Spinal cord (tissue), 10 donors: ENCODE data around the gene CFD. TPM values are rescaled to one million over a fixed set of nuclear protein-coding genes. Genes with fewer than 3 reads are reported as not detected.
"Not testable (repeated sequence)": the region's sequence is repeated elsewhere in the genome, so short reads cannot be mapped to it uniquely, and the experiment has no call there.

Experiments
- DNase-seq, 6 donors: peaks; one replicate each; pipeline versions ENCODE4 v3.0.0 to v3.0.0-alpha.2; 2013 to 2015; ENCODE audit warnings: low spot score in 6 of 6, low read depth in 4 of 6
- H3K27ac ChIP-seq: one replicate; pipeline ENCODE4 v1.5.1; 2013; ENCODE audit warnings: low read depth, low read length, control low read depth
- H3K27me3 ChIP-seq: one replicate; pipeline ENCODE4 v1.6.1; 2013; ENCODE audit warnings: low read length; ENCODE audit not compliant: control insufficient read depth, insufficient read depth
- H3K36me3 ChIP-seq: one replicate; pipeline ENCODE4 v1.6.1; 2013; ENCODE audit warnings: low read length; ENCODE audit not compliant: control insufficient read depth, insufficient read depth
- H3K4me1 ChIP-seq: one replicate; pipeline ENCODE4 v1.6.1; 2013; ENCODE audit warnings: low read length; ENCODE audit not compliant: control insufficient read depth, insufficient read depth
- H3K4me3 ChIP-seq: one replicate; pipeline ENCODE4 v1.5.1; 2013; ENCODE audit warnings: low read depth, low read length, control low read depth
- H3K9me3 ChIP-seq: one replicate; pipeline ENCODE4 v1.6.1; 2013; ENCODE audit warnings: low read length; ENCODE audit not compliant: control insufficient read depth, insufficient read depth
- WGBS: methylation state at CpG from one replicate; pipeline ENCODE4 v1.1.5; 2013; ENCODE audit warnings: missing lambda C conversion rate; ENCODE audit not compliant: insufficient coverage; 5-methylcytosine and 5-hydroxymethylcytosine counted together
- polyA plus RNA-seq, 2 donors: library from polyadenylated mRNA; unstranded; fragments of 120-200 nt; gene quantifications; one replicate each; pipeline ENCODE4 v1.2.1, GENCODE V29; 2013; ENCODE audit not compliant: insufficient read length in 2 of 2
- total RNA-seq, 2 donors: library from RNA; depleted of rRNA in 1 of 2; stranded (reverse); fragments of 120-200 nt in 1 of 2; fragments of >200 nt in 1 of 2; gene quantifications; one replicate each; pipeline versions ENCODE4 v1.2.3 to v1.2.4, GENCODE V29; 2013 to 2014
- donor health status: healthy.

CFD gene
- total and polyA plus RNA-seq, 4 donors, result 2.8 to 6.5 (median 4.6) TPM

- peaks cover 76% of the 10 kb centered on the region for H3K36me3 ChIP-seq
- WGBS, result 94% methylated on average over 48 of the region's 49 CpGs
- H3K27ac ChIP-seq, result no peak overlapping the region
- H3K27me3 ChIP-seq, result no peaks in the 10 kb centered on the region
- no peak overlapping the region for H3K4me3 ChIP-seq
- H3K4me1 ChIP-seq, result no peaks in the 10 kb centered on the region
- no peak for DNase-seq
- no peaks in the 10 kb centered on the region for H3K9me3 ChIP-seq
These were observed 45.0 kb upstream of the CFD start for GRCh38 chr19:814152-815078.

DNA sequence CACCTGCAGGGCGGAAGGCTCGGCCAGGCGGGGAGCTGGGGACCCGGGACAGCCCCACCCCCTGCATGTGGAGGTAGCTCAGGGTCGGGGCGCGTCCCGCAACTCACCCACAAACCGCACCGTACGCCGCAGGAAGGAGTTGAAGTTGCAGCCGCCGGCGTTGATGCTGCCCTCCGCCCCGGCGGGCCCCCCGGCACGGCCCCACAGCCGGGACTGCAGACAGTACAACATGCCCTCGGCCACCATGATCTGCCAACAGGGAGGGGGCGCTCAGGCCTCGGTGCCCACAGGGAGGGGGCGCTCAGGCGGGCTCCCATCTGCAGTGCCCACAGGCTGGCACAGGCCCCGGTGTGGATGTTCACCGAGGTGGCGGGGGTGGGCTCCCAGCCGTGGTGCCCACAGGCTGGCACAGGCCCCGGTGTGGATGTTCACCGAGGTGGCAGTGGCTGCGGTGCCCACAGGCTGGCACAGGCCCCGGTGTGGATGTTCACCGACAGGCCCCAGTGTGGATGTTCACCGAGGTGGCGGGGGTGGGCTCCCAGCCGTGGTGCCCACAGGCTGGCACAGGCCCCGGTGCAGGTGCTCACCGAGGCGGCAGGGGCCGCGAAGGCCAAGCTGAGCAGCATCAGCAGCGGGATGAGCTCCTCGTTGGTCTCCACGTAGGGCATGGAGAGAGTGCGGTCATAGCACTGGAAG is 44.2 kb upstream of the CFD start:
- Histone ChIP-seq H3K27me3 (no peaks in the 10 kb centered on the region), H3K4me3 (no peak overlapping the region), H3K4me1 (no peaks in the 10 kb centered on the region), H3K27ac (no peak overlapping the region), H3K9me3 (no peaks in the 10 kb centered on the region), H3K36me3 (peaks cover 68% of the 10 kb centered on the region)
- 92% methylated on average over 47 of the region's 47 CpGs for WGBS
- no peak for DNase-seq

- Histone ChIP-seq H3K27ac (no peak overlapping the region), H3K27me3 (no peaks in the 10 kb centered on the region), H3K9me3 (no peaks in the 10 kb centered on the region), H3K36me3 (peaks cover 61% of the 10 kb centered on the region), H3K4me1 (no peaks in the 10 kb centered on the region), H3K4me3 (no peak overlapping the region)
- WGBS, result 97% methylated on average over 13 of the region's 13 CpGs
- no peak for DNase-seq
These were observed 43.5 kb upstream of the CFD start for GRCh38 chr19:815775-816499.

DNA sequence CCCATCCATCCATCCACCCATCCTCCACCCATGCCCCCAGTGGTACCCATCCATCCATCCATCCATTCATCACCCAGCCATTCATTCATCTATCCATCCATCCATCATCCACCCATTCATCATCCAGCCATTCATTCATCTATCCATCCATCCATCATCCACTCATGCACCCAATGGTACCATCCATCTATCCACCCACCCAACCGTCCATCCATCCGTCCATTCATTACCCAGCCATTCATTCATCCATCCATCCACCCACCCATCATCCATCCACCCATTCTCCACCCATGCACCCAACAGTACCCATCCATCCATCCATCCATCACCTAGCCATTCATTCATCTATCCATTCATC is 43.0 kb upstream of the CFD start:
- Histone ChIP-seq H3K9me3 (no peaks in the 10 kb centered on the region), H3K27me3 (no peaks in the 10 kb centered on the region), H3K4me3 (no peak overlapping the region), H3K4me1 (no peaks in the 10 kb centered on the region), H3K27ac (no peak overlapping the region), H3K36me3 (peaks cover 55% of the 10 kb centered on the region)
- DNase-seq, result no peak
- WGBS, result 88% methylated on average over 2 of the region's 2 CpGs

DNA sequence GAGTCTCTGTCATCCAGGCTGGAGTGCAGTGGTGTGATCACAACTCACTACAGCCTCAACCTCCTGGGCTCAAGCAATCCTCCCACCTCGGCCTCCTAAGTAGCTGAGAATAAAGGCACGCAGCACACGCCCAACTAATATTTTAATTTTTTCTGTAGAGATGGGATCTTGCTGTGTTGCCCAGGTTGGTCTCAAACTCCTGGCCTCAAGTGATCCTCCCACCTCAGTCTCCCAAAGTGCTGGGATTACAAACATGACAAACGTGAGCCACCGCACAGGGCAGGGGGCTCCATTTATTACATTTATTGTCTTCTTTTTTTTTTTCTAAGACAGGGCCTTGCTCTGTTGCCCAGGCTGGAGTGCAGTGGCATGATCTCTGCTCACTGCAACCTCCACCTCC is 39.3 kb upstream of the CFD start:
- not testable (repeated sequence) for H3K4me3 ChIP-seq, DNase-seq, H3K27ac ChIP-seq, H3K27me3 ChIP-seq, H3K9me3 ChIP-seq
- 89% methylated on average over 2 of the region's 5 CpGs for WGBS
- Histone ChIP-seq H3K36me3 (peaks cover 23% of the 10 kb centered on the region), H3K4me1 (peaks cover 11% of the 10 kb centered on the region)

DNA sequence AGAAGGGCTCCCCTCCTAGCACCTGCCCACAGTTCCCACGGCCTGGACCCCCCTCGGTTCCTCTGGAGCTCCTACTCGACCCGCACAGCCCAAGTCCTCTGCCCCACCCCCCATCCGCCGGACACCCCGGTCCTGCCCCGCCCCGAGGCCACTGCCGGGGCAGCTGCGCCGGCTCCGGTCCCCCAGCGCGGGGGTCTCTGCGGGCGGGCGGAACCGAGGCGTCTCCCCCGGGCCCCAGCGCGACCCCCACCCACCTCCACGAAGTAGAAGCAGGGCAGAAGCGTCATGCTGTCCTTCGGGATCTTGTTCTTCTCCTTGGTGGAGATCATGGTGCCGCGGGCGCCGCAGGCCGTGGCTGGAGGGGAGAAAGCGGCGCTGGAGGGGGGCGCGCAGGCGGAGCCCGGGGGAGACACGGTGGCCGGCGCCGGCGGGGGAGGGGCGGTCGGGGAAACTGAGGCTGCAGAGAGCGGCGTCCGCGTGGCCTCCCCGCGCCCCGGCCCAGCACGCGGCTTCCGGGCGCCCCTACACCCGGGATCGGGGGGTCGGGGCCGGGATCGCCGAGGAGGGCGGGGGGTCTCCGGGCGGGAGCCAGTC is 38.1 kb upstream of the CFD start:
- Histone ChIP-seq H3K4me3 (no peak overlapping the region), H3K36me3 (peaks cover 11% of the 10 kb centered on the region), H3K27me3 (no peaks in the 10 kb centered on the region), H3K27ac (no peak overlapping the region), H3K4me1 (peaks cover 11% of the 10 kb centered on the region), H3K9me3 (no peaks in the 10 kb centered on the region)
- WGBS, result under 1% methylated on average over 59 of the region's 64 CpGs
- DNase-seq, result peak in 2 of 6 donors; percentile 45 to 50

- peak within 1 kb of the TSS; percentile 21 for H3K4me3 ChIP-seq
- H3K36me3 ChIP-seq, result peaks cover 9% of the 10 kb centered on the region
- no peaks in the 10 kb centered on the region for H3K27me3 ChIP-seq
- H3K4me1 ChIP-seq, result peaks cover 11% of the 10 kb centered on the region
- DNase-seq, result peak in 4 of 6 donors; percentile 56 to 94 (median 74)
- 0% methylated on average over 37 of the region's 86 CpGs for WGBS
- H3K9me3 ChIP-seq, result no peaks in the 10 kb centered on the region
- H3K27ac ChIP-seq, result no peak within 1 kb of the TSS
These were observed 37.5 kb upstream of the CFD start, which contains the start of gene PLPPR3 for GRCh38 chr19:821825-822503. Gene PLPPR3, minus strand, starts transcription at chr19:821955. Its CDS starts 396 bp downstream, at chr19:821559.

DNA sequence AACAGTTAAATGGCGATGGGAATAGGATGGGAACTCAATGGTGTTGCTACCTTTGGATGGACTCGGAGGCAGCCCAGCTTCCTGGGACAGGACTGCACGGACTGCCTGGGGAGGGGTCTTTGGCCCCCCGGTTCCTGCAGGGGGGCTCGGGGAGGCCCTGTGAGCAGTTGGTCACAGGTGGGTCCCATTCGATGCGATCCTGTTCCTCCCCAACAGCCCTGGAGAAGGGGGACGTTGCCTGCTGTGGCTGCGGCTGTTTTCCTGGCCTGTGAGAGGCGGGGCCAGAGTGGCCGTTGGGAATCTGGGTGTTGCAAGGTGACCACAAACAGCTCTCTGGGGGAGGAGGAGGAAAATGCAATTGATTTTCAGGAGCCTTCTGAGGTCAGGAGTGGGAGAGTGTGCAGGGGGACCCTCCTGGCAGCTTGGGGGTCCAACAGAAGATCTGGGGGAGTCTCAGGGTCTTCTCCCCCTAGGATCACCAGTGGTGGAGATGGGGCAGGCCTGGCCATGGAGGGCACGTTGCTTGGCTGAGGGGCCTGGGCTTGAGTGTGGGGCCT is 35.8 kb upstream of the CFD start:
- no peak overlapping the region for H3K4me3 ChIP-seq
- WGBS, result 61% methylated on average over 11 of the region's 12 CpGs
- H3K27ac ChIP-seq, result no peak overlapping the region
- H3K9me3 ChIP-seq, result no peaks in the 10 kb centered on the region
- H3K4me1 ChIP-seq, result peaks cover 11% of the 10 kb centered on the region
- no peaks in the 10 kb centered on the region for H3K36me3 ChIP-seq
- no peaks in the 10 kb centered on the region for H3K27me3 ChIP-seq
- DNase-seq, result no peak
